Testis (tissue), 3 donors: ENCODE measurements around the gene SPOCK2. TPM values are rescaled to one million over a fixed set of nuclear protein-coding genes. Genes with fewer than 3 reads are reported as not detected.

Experiments
- DNase-seq: peaks from one replicate; pipeline ENCODE4 v3.0.0-alpha.2; 2019
- H3K27ac ChIP-seq, 2 donors: fragments of 200-600 bp; sonication (generic); one replicate each; pipeline ENCODE4 v1.5.1; 2019
- H3K27me3 ChIP-seq: fragments of 200-600 bp; sonication (generic); one replicate; pipeline ENCODE4 v1.5.1; 2019
- H3K36me3 ChIP-seq: fragments of 200-600 bp; sonication (generic); one replicate; pipeline ENCODE4 v1.5.1; 2017; ENCODE audit warnings: low read depth; ENCODE audit errors: missing control alignments
- H3K4me1 ChIP-seq: fragments of 200-600 bp; sonication (generic); one replicate; pipeline ENCODE4 v1.5.1; 2019
- H3K4me3 ChIP-seq, 2 donors: fragments of 200-600 bp; sonication (generic); one replicate each; pipeline ENCODE4 v1.5.1; 2017 to 2019
- H3K9me3 ChIP-seq: fragments of 200-600 bp; sonication (generic); one replicate; pipeline ENCODE4 v1.5.1; 2017
- CTCF ChIP-seq, 3 experiments: fragments of 450-650 bp in 2 of 3; fragments of 200-600 bp in 1 of 3; sonication (generic) in 1 of 3; IDR thresholded peaks; one replicate each; pipeline ENCODE4 v1.5.1; 2016 to 2019; ENCODE audit warnings: antibody characterized with exemption in 3 of 3, mild to moderate bottlenecking in 2 of 3, moderate library complexity in 1 of 3
- POLR2A ChIP-seq: fragments of 450-650 bp; IDR thresholded peaks from one replicate; pipeline ENCODE4 v1.6.1; 2017; ENCODE audit warnings: antibody characterized with exemption, mild to moderate bottlenecking, moderate library complexity
- WGBS, 2 donors: methylation state at CpG; one replicate each; pipeline ENCODE4 v1.1.5; 2018; 5-methylcytosine and 5-hydroxymethylcytosine counted together
- intact Hi-C: fragments of 100-400 bp; cut with DNase I; formaldehyde crosslinking; loops from one replicate; pipeline ENCODE4 v1.15.1; 2023; ENCODE audit warnings: low total_unique reads
- polyA plus RNA-seq: library from polyadenylated mRNA; stranded (reverse); fragments of 350-450 nt; fragmentation: Illumina TruSeq; extraction: RNeasy Lipid Tissue Mini Kit (QIAGEN cat#74804); gene quantifications from one replicate; pipeline ENCODE4 v1.2.3, GENCODE V29; 2014; ENCODE audit warnings: low read depth, low replicate concordance; ENCODE audit not compliant: insufficient read depth
- total RNA-seq, 2 donors: library from RNA; depleted of rRNA; stranded (reverse); fragments of >200 nt; gene quantifications; one replicate each; pipeline ENCODE4 v1.2.3, GENCODE V29; 2016

SPOCK2 gene
- total and polyA plus RNA-seq, 3 donors from 2014 or later = 73.6 to 212 (median 113) TPM

GRCh38 chr10:72132854-72133253 is 44.5 kb upstream of the SPOCK2 start:
- H3K27me3 ChIP-seq = no peaks in the 10 kb centered on the region
- H3K4me1 ChIP-seq = no peaks in the 10 kb centered on the region
- no peaks in the 10 kb centered on the region for H3K9me3 ChIP-seq
- H3K4me3 ChIP-seq = no peak overlapping the region
- no peaks in the 10 kb centered on the region for H3K36me3 ChIP-seq
- no peak for TF ChIP-seq POLR2A
- no peak for TF ChIP-seq CTCF (IDR thresholded peaks at IDR 0.05)
- no peak for DNase-seq
- H3K27ac ChIP-seq = no peak overlapping the region
- intact Hi-C loops = no loop called here
- WGBS, 2 donors = 84 to 92% methylated on average over 4 of the region's 4 CpGs

- intact Hi-C loops = no loop called here
- Histone ChIP-seq H3K4me3 (no peak overlapping the region), H3K4me1 (peaks cover 19% of the 10 kb centered on the region), H3K36me3 (no peaks in the 10 kb centered on the region), H3K27me3 (no peaks in the 10 kb centered on the region), H3K9me3 (no peaks in the 10 kb centered on the region), H3K27ac (no peak overlapping the region)
- no peak for DNase-seq
- WGBS, 2 donors = 82 to 85% methylated on average over 2 of the region's 2 CpGs
- TF ChIP-seq CTCF (IDR thresholded peaks at IDR 0.05) (no peak), POLR2A (no peak)
Observed at GRCh38 chr10:72127571-72127970, 39.2 kb upstream of the SPOCK2 start.

- Histone ChIP-seq H3K36me3 (no peaks in the 10 kb centered on the region), H3K4me3 (no peak overlapping the region), H3K27me3 (no peaks in the 10 kb centered on the region), H3K9me3 (no peaks in the 10 kb centered on the region), H3K27ac (no peak overlapping the region), H3K4me1 (peaks cover 19% of the 10 kb centered on the region)
- no peak for DNase-seq
- TF ChIP-seq CTCF (IDR thresholded peaks at IDR 0.05) = no peak
- TF ChIP-seq POLR2A = no peak
- 72 to 89% methylated on average over 3 of the region's 3 CpGs for WGBS, 2 donors
- intact Hi-C loops = no loop called here
Observed at GRCh38 chr10:72126872-72127232, 38.5 kb upstream of the SPOCK2 start.

- intact Hi-C loops = no loop called here
- Histone ChIP-seq H3K4me1 (peaks cover 19% of the 10 kb centered on the region), H3K36me3 (no peaks in the 10 kb centered on the region), H3K27ac (no peak overlapping the region), H3K9me3 (no peaks in the 10 kb centered on the region), H3K4me3 (no peak overlapping the region), H3K27me3 (no peaks in the 10 kb centered on the region)
- 77 to 86% methylated on average over 3 of the region's 3 CpGs for WGBS, 2 donors
- TF ChIP-seq CTCF (IDR thresholded peaks at IDR 0.05) = peak in 1 of 3 experiments; percentile 28
- TF ChIP-seq POLR2A = no peak
- no peak for DNase-seq
Observed at GRCh38 chr10:72126184-72126871, 38.0 kb upstream of the SPOCK2 start.

GRCh38 chr10:72124989-72125388 is 36.6 kb upstream of the SPOCK2 start:
- no peaks in the 10 kb centered on the region for H3K9me3 ChIP-seq
- peak overlapping the region in 1 of 2 donors; percentile 29 for H3K27ac ChIP-seq
- H3K4me1 ChIP-seq = peaks cover 19% of the 10 kb centered on the region
- WGBS, 2 donors = 44 to 51% methylated on average over 1 of the region's 1 CpG
- DNase-seq = no peak
- no peak overlapping the region for H3K4me3 ChIP-seq
- intact Hi-C loops = no loop called here
- TF ChIP-seq CTCF (IDR thresholded peaks at IDR 0.05) = no peak
- no peak for TF ChIP-seq POLR2A
- H3K27me3 ChIP-seq = no peaks in the 10 kb centered on the region
- no peaks in the 10 kb centered on the region for H3K36me3 ChIP-seq
